Muscle layer of colon (tissue), 2 donors: ENCODE results near the gene SNAI3.
A peak's percentile ranks its signal among the peaks of the same experiment; 100 is the strongest.

Source experiments
- H3K27ac ChIP-seq: one replicate; pipeline ENCODE4 v1.7.0; 2013; ENCODE audit warnings: low read depth, mild to moderate bottlenecking, low read length, moderate library complexity
- H3K27me3 ChIP-seq, 2 donors: one replicate each; pipeline ENCODE4 v1.7.0; 2013; ENCODE audit warnings: low read length in 2 of 2, mild to moderate bottlenecking in 2 of 2; ENCODE audit not compliant: insufficient read depth in 2 of 2, control insufficient read depth in 1 of 2
- H3K36me3 ChIP-seq: one replicate; pipeline ENCODE4 v1.7.0; 2013; ENCODE audit warnings: mild to moderate bottlenecking, low read length; ENCODE audit not compliant: insufficient read depth
- H3K4me1 ChIP-seq: one replicate; pipeline ENCODE4 v1.7.0; 2013; ENCODE audit warnings: mild to moderate bottlenecking, low read length; ENCODE audit not compliant: insufficient read depth
- H3K4me3 ChIP-seq, 2 donors: one replicate each; pipeline ENCODE4 v1.7.0; 2013; ENCODE audit warnings: low read length in 2 of 2, low read depth in 1 of 2, mild to moderate bottlenecking in 1 of 2, moderate library complexity in 1 of 2
- H3K9ac ChIP-seq: one replicate; pipeline ENCODE4 v1.7.0; 2013; ENCODE audit warnings: low read length
- H3K9me3 ChIP-seq: one replicate; pipeline ENCODE4 v1.7.0; 2013; ENCODE audit warnings: mild to moderate bottlenecking, low read length
- donor health status: abdominal sarcoma.
- donor health status: Adenocarcinoma of cecum.

The SNAI3 gene

DNA sequence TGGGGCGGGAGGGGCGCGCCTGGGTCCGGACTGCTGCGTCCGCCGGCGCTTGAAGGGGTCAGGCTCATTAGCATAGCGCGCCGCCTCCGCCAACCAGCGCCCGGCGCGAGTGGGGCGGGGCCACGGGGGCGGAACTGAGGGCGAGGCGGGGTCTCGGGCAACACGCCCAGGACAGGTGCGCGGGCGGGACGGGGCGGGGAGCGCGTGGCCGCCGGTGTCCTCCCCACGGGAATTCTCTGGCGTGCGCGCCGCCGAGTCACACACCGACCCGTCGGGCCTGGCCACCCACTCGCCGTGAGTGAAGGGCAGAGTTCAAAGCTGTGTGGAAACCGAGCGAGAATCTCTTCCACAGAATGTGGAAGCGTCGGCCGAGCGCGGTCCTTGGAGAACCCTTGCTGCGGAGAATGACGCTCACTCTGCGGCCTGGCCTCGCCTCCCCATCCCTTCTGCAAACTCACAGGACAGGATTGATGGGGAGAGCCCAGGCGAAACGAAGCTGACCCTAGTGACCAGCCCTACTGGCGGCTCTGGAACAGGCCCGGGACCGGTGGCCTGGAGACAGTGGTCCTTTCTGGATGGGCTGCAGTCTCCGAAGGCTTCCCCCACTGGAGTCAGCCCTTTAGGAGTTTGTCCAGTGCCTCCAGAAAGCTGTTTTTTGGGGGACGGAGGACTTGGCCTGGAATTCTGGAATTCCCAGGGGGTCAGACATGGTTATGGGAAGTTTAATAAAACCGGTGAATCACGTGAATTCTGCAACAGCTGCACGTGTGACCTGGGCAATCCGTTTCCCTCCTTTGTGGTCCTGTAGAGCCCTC is at the start of gene SNAI3:
Gene SNAI3 (minus strand): TSS at position 69 of the 815 bp plus-strand sequence. CDS start 101 bp downstream, outside the sequence.
- H3K36me3 ChIP-seq: no peaks in the 10 kb centered on the region
- peaks cover 33 to 73% of the 10 kb centered on the region in 2 donors for H3K27me3 ChIP-seq
- H3K27ac ChIP-seq: peak within 1 kb of the TSS; percentile 34
- H3K9me3 ChIP-seq: no peaks in the 10 kb centered on the region
- peaks cover 4% of the 10 kb centered on the region for H3K4me1 ChIP-seq
- H3K9ac ChIP-seq: no peak within 1 kb of the TSS
- H3K4me3 ChIP-seq: peak within 1 kb of the TSS; percentile 20 to 23

DNA sequence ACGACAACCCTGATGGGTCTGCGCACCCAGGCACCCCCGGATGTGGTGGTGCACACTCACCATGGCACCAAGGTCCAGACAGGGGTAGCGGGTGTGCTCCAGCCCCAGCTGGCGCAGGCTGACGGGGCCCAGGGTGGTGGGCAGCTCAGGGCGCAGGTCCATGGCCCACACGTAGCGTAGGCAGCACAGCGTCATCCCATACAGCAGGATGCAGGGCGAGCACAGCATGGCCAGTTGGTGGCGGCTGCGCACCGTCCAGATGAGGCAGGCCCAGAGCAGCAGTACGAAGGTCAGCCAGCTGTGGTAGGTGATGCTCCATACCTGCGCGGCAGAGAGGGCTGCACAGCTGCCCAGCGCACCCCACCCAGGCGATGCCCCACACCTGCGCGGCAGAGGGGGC is 49.8 kb upstream of the SNAI3 start:
- H3K4me3 ChIP-seq: no peak overlapping the region
- H3K4me1 ChIP-seq: peaks cover 4% of the 10 kb centered on the region
- no peaks in the 10 kb centered on the region for H3K27me3 ChIP-seq
- no peaks in the 10 kb centered on the region for H3K9me3 ChIP-seq
- H3K27ac ChIP-seq: no peak overlapping the region
- H3K9ac ChIP-seq: no peak overlapping the region
- H3K36me3 ChIP-seq: peaks cover 52% of the 10 kb centered on the region

DNA sequence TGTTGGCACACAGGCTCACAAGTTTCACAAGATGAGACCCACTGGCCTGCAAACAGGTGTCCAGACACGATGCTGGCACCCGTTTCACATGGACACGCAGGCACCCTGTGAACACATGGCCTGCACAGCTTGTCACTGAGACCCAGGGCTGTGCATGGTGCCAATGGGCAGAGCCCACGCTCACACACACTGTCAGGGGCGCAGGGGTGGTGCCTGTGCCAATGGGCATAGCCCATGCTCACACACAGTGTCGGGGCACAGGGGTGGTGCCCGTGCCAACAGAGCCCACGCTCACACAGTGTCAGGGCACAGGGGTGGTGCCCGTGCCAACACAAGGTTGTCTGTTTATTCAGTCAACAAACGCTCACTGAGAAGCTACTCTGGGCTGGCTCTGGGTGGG is 49.3 kb upstream of the SNAI3 start:
- Histone ChIP-seq H3K36me3 (peaks cover 52% of the 10 kb centered on the region), H3K27ac (no peak overlapping the region), H3K9me3 (no peaks in the 10 kb centered on the region), H3K27me3 (no peaks in the 10 kb centered on the region), H3K4me1 (peaks cover 4% of the 10 kb centered on the region), H3K4me3 (no peak overlapping the region), H3K9ac (no peak overlapping the region)

DNA sequence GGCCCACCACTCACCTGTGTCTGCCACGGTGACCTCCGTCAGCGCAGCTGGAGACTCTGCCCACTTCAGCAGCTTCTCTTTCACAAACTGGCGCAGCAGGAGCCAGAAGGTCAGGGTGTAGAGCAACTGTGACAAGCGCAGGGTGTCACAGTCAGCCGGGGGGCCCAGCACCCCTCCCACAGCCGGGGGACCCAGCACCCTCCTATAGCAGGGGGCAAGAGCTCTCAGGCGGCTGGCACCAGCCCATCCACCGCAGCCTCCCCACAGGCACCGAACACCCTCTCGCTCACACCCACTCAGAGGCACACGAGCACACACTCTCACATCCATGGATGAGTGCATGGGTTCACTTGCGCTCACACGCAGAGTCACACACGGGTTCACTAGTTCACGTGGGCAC is 48.8 kb upstream of the SNAI3 start:
- Histone ChIP-seq H3K27ac (no peak overlapping the region), H3K9ac (no peak overlapping the region), H3K4me3 (no peak overlapping the region), H3K4me1 (peaks cover 4% of the 10 kb centered on the region), H3K9me3 (no peaks in the 10 kb centered on the region), H3K27me3 (no peaks in the 10 kb centered on the region), H3K36me3 (peaks cover 49% of the 10 kb centered on the region)

DNA sequence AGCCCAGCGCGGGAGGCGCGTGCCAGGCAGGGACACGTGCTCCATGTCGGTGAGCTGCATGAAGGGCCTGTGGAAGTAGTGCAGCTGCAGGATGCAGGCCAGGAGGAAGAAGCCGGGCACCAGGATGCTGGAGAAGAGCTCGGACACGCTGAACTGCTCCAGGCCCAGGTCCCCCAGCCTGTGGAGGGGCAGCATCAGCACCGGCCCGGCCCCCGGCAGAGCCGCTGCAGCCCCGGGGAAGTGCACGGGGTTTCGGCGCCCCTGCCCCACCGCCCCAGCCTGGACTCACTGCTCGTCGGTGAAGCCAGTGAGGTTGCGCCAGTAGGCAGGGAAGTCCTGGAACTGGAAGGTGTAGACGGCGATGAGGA is 48.0 kb upstream of the SNAI3 start:
- Histone ChIP-seq H3K9ac (no peak overlapping the region), H3K27me3 (no peaks in the 10 kb centered on the region), H3K36me3 (peaks cover 49% of the 10 kb centered on the region), H3K4me3 (no peak overlapping the region), H3K27ac (no peak overlapping the region), H3K4me1 (peaks cover 4% of the 10 kb centered on the region), H3K9me3 (no peaks in the 10 kb centered on the region)

DNA sequence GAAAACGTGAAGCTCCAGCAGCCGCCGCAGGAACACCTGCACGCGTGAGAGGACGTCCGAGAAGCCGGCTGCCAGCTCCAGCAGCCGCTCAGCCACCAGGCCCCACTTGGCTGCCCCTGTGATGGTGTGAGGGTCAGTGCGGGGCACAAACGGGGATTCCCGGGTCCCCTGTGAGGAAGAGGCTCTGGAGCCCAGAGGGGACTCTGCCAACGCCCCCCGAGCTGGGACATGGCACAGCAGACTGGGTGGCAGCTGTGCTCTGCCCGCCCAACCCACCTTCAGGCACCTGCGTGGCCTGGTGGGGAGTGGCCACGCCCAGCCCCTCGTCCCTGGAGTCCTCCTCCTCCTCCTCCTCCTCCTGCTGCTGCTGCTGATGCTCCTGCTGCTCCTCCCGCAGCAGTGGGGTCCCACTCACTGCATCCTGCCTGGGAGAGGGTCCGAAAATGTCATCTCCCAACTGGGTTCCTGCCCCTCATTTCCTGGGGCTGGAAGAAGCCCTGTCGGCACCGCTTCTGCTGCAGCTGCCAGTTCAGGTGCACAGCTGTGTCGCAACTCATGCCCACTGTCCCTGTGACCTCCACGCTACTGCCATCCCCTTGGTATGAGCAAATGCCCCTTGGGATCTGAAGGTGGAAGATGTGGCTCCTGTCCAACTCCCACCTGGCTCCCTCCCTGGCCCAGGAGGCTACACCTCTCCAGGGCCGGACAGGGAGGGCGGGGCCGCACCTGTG is 47.5 kb upstream of the SNAI3 start:
- no peak overlapping the region for H3K27ac ChIP-seq
- no peak overlapping the region for H3K9ac ChIP-seq
- no peak overlapping the region for H3K4me3 ChIP-seq
- peaks cover 4% of the 10 kb centered on the region for H3K4me1 ChIP-seq
- H3K36me3 ChIP-seq: peaks cover 49% of the 10 kb centered on the region
- no peaks in the 10 kb centered on the region for H3K27me3 ChIP-seq
- no peaks in the 10 kb centered on the region for H3K9me3 ChIP-seq

DNA sequence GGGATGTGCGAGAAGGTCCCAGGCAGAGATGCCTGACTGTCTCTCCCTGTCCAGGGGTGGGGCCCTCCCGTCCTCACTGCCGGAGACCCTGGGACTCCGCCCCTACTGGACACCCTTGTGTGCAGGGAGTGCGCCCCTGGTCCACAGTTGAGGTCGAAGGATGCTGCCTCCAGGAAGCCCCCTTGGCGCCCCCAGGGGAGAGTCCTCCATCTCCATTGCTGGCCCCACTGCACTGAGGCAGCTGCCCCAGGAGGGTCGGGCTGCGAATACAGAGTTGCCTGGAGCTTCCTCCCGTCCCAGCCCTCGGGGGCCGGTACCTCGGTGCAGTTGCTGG is 46.6 kb upstream of the SNAI3 start:
- Histone ChIP-seq H3K4me1 (peaks cover 4% of the 10 kb centered on the region), H3K9ac (no peak overlapping the region), H3K9me3 (no peaks in the 10 kb centered on the region), H3K36me3 (peaks cover 48% of the 10 kb centered on the region), H3K4me3 (no peak overlapping the region), H3K27me3 (no peaks in the 10 kb centered on the region), H3K27ac (no peak overlapping the region)

DNA sequence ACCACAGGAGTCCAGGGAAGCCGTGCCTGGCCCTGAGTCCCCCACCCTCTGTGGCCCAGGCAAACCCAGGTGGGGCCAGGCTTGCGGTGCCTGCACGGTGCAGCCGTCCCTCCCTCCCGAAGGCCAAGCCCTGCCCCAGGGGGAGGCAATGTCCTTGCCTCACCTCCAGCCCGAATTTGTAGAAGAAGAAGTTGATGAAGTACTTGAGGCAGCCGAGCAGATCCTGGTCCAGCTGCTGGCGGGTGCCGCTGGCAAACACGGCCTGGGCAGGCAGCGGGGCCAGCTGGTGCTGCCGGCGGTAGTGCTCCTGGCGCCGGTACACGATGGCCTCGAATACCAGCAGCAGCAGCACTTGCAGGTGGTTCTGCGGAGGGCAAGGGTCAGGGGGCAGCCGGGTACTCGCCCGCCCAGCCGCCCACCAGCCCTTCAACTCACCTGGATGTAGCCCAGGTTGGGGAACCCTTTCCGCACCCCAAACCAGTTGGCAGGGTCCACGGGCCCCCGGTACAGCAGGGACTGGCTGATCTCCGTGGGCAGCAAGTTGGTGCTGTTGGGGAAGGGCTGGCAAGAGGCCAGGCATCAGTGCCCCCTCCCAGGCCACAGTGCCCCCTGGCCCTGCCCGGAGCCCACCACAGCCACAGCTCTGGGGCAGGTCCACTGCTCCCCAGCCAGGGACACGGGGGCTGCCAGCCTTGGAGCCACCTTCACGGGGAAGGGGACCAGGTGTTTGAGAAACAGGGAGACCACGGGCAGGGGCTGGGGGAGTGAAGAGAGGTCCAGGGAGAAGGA is 46.1 kb upstream of the SNAI3 start:
- no peaks in the 10 kb centered on the region for H3K27me3 ChIP-seq
- H3K36me3 ChIP-seq: peaks cover 48% of the 10 kb centered on the region
- no peaks in the 10 kb centered on the region for H3K9me3 ChIP-seq
- no peaks in the 10 kb centered on the region for H3K4me1 ChIP-seq
- H3K4me3 ChIP-seq: no peak overlapping the region
- no peak overlapping the region for H3K27ac ChIP-seq
- H3K9ac ChIP-seq: no peak overlapping the region

DNA sequence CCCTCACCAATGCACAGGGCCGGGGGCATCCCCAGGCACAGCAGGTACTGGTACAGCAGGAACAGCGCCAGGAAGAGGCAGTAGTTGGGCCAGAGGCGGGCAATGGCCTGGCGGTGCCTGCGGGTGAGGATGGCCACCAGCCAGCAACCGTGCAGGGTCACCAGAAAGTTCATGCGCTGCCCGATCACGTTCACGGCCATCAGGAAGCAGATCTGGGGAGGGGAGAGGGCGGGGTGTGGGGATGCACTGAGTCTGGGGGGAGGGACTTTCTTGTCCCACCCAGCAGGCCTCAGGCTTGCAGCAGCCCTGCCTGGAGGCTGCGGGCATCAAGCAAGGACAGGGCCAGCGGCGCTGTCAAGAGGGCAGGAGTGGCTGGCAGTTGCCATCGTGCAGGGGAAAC is 45.4 kb upstream of the SNAI3 start:
- H3K27me3 ChIP-seq: no peaks in the 10 kb centered on the region
- no peak overlapping the region for H3K4me3 ChIP-seq
- no peaks in the 10 kb centered on the region for H3K9me3 ChIP-seq
- H3K36me3 ChIP-seq: peaks cover 52% of the 10 kb centered on the region
- no peak overlapping the region for H3K9ac ChIP-seq
- no peaks in the 10 kb centered on the region for H3K4me1 ChIP-seq
- no peak overlapping the region for H3K27ac ChIP-seq

DNA sequence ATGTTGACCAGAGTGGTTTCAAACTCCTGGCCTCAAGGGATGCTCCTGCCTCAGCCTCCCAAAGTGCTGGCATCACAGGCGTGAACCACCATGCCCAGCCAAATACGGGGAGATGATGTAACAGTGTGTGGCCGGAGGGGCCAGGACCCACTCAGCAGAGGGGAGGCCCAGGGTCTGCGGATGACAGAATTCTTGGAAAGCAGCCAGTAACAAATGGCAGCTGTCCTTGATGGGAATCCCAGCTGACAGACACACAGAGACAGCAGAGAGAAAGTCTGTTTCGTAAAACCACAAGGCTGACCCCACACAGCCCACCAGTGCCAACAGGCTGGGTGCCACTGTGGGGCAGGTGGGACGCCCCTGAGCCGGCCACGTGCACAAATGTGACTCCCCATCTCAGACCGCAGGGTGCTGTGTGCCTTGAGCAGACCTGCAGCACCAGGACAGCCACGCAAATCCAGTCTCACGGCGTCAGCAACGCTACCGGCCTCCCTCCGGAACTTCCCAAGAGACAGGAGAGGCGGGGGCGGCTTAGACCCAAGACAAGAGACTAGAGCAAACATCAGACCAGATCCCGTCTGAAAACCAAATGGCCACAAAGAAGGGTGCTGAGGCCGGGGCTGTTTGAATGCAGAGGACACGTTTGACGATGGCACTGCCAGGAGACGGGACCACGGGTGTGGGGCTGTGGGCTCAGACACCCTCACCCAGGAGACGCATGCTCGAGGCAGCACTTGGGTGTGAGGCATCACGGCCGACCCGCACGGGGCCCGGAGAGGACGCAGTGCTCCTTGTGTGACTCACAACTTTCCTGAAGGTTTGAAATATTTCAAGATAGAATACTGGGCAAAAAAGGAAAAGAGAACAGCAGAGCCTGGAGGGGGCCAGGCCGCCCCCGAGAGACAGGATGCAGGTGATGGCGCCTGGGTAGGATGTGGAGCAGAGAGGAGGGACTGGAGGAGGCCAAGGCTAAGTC is 44.6 kb upstream of the SNAI3 start:
- no peak overlapping the region for H3K4me3 ChIP-seq

More for the DNA sequence above, 44.6 kb upstream of the SNAI3 start:
- no peak overlapping the region for H3K9ac ChIP-seq
- H3K4me1 ChIP-seq: no peaks in the 10 kb centered on the region
- peaks cover 55% of the 10 kb centered on the region for H3K36me3 ChIP-seq
- H3K27ac ChIP-seq: no peak overlapping the region
- no peaks in the 10 kb centered on the region for H3K27me3 ChIP-seq
- H3K9me3 ChIP-seq: no peaks in the 10 kb centered on the region
